Activated naive CD4-positive, alpha-beta T cell treated with anti-CD3 and anti-CD28 coated beads, Interleukin-2, amount 50 U/mL, for 16 hours (primary cell): ENCODE measurements around the gene PCP2.

Source experiments
- DNase-seq: peaks from one replicate; pipeline ENCODE4 v3.0.0-alpha.2; 2020

Gene PCP2

DNA sequence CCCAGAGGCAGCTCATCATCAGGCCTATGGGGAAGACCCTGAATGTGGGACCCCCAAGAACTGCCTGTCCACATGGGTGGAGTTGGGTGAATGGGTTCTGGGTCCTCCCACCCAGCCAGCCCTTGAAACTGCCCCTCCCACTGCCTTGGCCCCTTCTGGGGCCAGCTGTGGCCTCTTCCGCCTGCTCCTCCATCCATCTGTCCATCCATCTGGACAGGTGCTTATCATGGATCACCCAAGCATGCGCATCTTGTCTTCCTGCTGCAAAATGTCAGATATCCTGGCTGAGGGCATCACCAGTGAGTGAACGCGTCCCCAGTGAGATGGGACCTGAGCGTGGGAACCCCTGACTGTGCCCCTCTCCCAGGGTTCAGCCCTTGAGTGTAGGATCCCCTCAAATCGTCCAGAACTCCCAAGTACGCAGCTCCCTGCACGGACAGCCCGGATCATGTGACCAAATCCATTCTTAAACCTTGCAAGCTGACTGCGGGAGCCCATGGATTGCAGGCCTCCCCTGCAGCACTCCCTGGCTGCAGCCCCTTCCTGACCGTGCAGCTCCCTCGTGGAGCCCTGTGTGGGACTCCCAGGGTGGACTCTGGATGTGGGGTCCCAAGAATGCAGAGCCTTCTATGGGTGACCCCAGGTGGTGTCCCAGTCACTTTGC is 5.4 kb upstream of the PCP2 start:
- no peak for DNase-seq

DNA sequence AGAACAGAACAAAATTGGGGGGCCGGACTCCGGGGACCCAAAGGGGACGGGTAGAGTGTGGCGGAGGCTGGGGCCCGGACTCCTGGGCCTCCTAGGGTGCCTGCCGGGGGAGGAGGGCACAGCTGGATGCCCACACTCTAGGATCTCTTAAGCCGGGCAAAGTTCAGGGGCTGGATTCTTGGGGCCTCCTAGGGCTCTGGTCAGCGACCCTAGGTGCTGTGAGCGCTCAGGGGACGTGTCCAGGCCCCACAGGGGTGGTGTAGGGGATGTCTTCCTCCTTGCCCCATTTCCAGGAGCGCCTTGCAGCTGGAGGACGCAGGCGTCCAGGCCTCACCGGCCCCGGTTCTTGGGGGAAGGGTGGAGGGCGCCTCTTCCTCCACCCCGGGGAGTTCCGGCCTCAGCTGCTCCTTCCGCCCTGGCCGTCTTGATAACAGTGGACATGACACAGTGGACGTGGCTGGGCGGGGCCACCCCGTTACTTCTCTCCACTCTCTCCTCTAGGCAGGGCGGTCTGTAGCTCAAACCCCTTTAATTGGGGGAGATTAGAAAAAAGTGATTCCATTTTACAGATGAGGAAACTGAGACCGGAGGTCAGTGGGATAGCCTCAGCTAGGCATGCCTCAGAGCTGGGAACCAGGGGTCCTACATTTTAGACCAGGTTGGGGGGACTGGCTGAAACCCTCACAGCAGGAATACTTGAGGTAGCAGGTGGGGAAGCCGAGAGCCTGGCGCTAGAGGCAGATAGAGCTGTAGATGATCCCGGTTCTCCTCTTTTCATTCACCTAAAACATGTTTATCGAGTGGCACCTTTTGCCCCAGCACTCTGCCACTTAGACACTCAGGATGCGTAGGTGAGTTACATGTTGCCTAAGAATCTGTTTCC is 4.1 kb upstream of the PCP2 start:
- no peak for DNase-seq

DNA sequence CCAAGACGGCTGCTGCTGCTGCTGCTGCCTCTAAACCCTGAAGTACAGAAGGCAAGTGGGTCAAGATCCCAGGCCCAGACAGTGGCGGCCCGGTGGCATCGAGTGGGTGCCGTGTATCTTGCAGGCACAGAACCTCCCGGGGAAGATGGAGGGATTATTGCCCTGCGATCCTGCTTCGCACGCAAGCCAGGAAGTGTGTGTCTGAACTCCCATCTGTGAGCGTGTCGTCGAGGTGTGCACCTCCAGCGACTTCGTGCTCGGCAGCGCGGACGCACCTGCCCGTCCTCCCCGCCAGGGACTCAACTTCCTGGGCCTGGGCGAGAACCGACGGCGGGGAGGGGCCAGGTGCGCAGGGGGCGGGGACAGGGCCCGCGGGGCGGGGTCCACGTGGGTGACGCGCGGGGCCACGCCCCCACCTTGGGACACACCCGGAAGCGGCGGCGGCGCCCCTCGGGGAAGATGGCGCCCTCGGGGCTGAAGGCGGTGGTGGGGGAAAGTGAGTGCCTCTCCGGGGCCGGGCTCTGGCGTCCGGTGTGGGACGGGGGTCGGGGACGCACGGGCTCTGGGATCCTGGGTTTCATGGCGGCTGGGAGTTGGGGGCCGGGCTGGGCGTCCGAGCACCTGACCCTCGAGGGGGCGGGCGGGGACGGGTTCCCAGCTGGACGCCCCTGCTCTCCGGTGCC is 3.3 kb upstream of the PCP2 start, which contains the start of gene STXBP2:
Gene STXBP2 (plus strand): TSS at position 420 of the 683 bp plus-strand sequence. CDS start 40 bp downstream, at position 460.
- DNase-seq: peak; percentile 90

DNA sequence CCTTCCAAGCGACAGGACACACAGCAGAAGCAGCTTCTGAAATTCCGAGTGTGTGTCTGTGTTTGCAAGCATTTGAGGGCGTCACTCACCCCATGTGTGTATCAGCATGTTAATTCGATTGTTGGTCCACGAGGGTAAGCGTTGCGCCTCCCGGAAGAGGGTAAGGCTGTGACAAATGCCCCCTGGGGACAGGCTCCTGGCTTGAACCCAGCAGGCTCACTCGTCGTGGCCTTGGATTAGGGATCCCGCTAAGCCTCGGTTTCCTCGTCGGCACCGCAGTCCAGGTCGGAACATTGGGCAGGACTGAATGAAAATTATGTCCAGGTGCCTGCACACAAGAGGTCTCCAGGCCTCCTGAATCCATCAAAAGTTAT is 2.8 kb upstream of the PCP2 start:
- DNase-seq: no peak

DNA sequence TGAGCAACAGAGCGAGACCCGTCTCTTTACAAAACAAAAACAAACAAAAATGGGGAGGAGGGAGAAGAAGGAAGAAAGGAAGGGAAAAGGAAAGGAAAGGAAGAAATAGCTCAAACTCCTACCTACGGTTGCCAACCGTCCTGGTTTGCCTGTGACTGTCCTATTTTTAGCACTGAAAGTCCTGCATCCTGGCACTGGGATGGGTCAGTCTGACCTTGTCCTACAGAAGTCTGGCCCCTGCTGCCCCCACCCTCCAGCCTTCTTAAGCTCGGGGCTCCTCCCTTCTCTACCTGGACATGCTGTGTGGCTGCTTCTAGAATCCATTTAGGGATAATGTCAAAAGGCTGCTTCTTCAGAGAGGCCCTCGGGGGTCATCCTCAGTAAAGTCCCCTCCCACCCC is 2.2 kb upstream of the PCP2 start:
- DNase-seq: no peak

DNA sequence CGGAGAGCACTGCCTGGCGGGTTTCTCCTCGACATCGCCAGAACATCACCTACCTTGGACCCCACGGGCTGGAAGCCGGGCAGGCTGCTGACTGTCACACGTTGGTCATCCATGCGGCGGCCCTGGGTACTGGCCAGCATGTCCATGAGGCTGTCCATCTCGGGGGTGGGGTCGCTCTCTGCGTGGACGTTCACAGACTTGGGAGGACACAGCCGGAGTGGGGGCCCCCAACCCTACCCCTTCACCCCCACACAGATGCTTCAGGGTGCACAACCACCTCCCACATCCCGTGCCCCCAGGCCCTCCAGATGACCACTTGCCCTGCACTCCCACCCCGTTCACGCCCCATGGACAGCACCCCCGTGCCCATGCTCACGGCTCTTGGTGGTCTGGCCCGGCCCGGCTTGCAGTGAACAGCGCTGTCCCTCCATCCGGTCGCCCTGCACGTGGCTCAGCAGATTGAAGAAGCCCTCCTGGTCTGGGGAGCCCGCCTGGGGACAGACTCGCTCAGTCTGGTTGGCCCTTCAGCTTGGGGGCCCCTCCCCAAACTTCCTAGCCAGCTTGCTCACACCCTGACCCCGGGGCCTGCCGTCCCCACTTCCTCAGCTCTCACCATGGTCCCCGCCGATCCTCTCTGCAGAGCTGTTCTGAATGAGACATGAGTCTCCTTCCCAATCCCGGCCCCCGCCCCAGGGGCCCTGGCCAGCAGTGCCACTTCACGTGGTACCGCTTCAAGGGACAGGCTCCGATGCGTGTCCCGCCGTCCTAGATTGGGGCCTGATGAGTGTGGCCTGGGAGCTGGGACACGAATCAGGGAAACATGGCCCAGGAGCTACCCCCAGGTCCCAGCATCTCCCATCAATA is 947 bp downstream of the PCP2 start:
- DNase-seq: no peak

DNA sequence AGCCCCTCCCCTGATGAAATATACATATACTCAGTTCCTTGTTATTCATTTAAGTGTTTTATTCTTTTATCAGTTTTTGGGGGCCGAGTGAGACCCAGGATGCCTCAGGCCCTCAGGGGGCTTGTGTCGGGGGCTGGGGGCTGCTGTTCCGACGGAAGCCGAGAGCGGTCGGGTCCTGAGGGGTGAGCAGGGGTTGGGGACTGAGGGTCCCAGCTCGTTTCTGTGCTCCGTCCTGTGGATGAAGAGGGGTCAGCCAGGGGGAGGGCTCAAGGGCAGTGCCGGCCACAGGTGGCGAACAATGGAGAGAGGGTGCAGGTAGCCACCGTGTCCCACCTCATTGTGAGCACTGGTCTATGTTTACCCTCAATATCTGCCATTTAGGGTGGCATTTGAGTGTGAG is 1.9 kb downstream of the PCP2 start:
- no peak for DNase-seq

DNA sequence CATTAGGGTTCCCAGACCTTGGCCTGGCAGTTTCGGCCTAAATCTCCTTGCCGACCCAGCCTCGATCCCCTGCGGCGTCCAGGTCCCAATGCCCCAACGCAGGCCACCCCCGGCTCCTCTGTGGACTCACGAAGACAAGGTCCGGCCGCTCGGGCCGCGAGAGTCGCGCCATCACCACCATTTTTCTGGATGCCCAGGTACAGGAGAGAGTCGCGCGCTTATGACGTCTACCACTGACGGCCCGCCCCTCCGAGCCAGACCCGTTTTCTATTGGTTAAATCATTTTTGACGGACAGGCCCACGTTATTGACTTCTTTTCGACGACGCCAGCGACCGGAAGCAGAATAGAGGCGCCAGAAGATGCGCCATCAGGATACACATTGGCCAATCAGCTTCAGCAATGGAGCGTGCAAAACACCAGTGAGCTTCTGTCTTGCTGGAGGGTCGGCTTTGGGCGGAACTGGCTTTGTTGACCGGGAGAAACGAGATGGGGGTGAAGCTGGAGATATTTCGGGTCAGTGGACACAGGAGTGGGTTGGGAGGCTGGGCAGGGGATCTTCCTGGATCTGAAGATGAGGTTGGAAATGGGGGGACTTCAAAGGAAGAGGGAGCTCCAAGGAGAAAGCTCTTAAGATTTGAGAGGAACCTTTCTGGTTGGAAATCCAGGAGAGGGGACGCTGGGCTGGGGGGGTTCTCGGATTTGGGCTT is 4.0 kb downstream of the PCP2 start, which contains the start of the genes PET100 and XAB2:
Gene PET100 (plus strand): TSS at position 447 of the 708 bp plus-strand sequence. CDS start 41 bp downstream, at position 488.
Gene XAB2 (minus strand): TSS at position 199 of the 708 bp plus-strand sequence. CDS start 18 bp downstream, at position 181.
- peak; percentile 92 for DNase-seq

DNA sequence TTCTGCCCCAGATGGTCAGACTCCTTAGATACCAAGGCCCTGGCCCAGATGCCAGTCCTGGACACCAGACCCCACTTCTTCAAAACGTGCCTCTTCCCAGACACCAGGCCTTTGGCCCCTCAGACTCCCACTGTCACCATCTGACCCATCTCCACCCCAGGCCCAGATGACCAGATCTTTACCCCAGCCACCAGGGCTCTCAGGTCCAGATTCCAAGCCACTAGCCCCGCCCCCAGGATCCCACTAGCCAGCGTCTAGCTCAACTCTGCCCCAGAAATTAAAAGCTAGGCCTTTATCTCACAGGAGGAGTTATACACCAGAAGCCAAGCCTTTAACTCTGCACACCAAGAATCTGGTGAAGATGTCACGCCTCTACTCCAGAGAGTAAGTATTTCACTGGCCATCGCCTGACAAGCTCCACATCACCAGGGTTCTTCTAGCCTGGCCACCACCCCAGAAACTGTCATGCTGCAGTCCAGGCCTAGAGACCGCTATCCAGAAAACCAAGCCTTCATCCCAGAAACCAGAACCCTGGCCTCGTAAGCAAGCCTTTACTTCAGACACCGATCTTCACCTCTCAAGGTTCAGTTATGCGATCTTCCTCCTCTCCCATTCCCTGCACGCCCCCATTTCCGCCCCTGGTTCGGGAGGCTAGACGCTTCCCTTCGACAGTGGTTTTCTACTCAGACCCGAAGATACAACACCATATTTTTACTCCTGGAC is 4.8 kb downstream of the PCP2 start:
- DNase-seq: no peak

DNA sequence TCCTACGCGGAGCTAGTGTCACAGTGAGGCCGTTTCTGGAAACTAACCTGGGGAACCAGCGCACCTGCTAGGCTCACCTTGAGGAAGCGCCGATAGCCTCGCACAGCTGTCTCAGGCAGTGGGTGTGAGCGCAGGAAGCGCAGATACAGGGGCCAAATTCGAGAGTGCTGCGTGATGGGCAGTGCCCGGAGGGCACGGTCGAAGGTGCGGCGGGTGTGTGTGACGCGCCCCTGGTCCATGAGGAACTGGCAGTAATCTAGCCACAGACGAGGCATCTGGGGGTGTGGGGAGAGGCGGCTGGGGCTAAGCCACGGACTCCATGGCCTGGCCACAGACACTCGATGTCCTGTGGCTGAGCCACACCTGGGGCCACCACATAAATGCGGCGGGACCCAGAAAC is 6.4 kb downstream of the PCP2 start:
- no peak for DNase-seq

DNA sequence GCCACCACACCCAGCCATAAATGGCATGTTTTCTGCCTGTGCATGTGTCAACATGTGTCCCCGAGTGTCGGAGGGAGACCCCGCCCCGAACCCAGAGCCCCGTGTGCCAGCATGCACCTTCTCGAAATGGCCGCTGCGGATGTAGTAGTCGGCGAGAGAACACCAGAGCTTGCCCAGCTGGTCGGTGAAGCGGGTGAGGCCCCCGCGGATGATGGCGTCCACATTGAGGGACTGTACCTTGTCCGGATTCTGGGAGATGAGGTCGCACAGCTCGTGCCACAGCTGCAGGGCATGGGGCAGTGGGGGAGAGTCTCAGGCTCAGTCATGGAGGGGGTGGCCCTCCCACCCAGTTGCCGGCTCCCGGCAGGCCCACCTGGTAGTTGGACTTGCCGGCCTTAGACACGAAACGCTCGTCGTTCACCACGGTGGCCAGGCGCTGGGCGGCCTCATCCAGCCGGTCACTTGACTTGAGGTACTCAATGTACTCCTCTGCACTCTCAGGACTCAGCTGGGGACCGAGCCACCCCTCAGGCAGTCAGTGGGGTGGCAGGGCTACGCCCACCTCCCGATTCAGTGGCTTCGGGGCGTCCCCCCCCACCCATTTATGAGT is 7.7 kb downstream of the PCP2 start:
- no peak for DNase-seq

DNA sequence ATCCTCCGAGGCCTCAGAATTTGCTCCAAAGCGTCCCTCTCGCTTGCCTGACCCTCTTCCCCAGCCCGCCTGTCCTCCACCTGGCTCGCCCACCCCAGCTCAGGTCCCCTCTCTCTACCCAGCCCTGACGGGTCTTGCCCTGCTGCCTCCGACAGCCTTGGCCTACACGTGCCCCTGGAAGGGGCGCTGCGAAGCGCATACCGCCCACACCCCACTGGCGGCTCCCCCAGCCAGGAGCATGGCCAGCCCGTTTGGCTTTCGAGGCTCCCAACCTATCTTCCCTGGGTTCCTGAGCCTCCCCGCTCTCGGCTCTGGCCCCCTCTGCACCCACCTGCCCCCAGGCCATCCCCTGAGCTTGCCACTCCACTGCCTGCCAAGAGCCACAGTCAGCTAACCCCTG is 8.7 kb downstream of the PCP2 start:
- no peak for DNase-seq

DNA sequence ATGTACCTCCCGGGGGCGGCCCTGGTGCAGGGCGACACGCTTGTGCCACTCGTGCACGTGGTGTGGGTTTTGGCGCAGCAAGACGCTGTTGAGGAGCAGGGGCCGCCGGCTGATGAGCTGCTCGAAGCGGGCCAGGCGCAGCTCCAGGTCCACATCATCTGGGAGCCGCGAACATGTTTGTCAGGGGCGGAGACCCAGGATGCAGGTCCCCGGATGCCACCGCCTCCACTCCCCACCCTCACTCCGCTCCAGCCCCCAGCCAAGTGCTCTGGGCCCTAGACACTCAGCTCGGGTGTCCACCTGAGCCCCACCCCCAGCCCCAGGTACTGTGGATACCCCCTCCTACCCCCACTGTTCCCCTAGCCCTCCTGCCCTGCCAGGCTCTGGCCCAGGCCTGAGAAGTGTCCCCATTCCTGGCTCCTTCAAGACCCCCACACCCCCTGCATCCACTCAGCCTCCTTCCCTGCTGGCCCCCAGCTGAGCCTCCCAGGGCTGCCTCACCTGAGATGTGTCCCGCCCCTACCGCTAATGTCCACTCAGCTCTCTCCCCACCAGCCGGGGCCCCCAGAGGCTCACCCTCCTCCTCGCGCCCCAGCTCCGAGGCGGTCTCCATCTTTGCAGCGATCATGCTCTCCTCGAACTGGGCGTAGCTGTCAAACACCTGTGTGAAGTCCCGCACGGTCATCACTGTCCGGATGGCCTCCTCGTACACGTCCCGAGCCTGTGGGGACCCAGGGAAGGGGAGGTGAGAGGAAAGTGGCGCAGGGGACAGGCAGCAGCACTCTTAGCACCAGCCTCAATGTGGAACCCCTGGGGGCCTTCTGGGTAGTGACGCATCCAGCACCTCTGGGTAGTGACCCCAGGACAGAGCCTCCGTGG is 9.6 kb downstream of the PCP2 start:
- DNase-seq: no peak

DNA sequence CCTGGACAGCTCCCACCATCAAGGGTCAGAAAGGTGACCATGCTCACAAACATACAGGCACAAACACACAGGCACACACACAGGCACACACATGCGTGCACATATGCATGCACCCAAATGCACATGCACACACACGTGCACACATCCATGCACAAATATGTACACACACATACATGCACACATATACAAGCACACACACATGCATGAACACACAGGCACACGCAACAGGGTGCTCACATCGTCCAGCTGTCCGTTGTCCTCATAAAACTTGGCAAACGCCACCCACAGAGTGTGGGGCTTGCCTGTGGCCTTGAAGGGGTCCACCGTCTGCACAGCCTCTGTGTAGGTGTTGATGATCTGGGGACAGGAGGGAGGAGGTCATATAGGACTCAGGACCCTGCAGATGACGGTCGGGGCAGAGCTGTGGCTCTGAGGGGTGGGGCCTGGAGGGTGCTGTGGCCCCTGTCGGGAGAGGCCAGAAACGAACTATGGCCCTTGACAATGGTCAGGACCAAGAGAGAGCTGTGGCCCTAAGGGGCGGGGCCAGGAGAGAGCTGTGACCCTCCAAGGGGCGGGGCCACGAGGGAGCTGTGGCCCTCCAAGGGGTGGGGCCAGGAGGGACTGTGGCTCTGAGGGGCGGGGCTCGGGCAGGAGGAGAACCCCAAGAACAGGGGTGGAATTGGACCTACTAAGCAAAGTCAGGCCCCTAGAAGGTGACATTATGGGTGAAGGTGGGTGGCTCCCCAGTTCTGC is 10.4 kb downstream of the PCP2 start:
- no peak for DNase-seq

DNA sequence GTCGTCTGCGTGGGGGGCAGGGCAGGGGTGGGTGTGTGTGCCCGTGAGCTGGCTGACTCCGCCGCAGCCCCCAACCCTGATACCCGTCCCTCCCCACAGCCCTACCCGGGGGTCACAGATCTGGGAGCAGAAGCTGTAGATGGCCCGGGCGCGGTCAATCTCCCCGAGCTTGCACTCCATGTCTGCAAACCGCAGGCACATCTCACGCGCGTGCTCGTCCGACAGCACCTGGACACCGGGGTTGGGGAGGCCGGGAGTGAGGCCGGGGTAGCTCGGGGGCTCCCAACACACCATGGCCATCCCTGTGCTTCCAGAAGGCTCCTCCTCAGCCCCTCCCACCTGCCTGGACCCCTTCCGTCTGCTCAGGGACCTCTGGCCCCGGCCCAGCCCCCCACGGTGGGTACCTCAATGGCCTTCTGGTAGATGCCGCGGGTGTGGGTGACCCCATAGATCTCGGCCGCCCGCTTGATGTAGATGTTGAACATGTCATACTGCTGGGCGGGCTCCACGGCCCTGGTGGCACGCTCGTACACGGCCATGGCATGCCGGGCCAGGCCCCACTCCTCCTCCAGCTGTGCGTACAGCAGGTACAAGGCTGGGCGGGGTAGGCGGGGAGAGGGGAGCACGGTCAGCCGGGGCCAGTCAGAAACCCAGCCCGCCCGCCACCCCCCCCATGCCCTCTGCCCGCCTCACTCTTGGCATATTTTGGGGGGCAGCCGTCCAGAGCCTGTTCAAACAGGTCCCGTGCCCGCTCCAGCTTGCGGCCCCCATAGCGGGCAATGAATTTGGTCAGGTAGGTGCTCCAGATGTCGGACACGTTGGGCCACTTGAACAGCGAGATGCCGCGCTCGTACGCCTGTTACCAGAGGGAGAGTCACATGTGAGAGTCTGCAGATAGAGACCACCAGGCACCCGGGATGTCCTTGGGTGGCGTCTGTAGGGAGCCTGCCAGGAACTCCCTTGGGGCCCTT is 12.8 kb downstream of the PCP2 start:
- no peak for DNase-seq

DNA sequence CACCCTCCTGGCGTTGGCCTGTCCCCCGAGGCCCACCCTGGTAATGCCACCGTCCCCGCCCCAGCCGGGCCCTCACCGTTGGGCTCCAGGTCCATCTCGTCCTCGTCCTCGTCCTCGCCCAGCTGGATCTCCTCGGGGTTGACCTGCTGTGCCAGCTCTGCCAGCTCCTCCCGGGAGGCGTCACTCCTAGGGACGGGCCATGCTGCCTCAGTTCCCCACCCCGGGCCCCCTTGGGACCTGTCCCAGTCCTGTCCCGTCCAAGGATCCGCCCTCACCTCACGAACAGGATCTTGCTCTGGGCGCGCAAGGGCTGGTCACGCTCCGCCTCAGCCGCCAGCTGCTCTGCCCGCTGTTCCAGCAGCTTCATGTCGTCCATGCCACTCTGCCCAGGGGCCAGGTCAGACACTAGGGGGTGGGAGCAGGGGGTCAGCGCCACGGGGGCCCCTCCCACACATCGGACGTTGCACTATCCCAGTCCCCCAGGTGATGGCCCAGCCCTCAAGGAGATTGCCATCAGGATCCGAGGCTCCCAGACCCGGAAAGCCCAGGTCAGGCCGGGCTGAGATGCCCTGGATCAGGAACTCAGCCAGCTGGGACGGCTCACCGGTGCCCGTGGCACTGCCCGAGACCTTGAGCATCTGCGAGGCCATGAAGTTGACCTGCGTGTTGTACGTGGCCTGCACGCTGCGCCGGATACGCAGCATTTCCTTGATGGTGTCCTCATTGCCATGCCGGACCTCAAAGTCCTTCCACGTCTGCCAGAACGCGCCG is 13.7 kb downstream of the PCP2 start:
- no peak for DNase-seq
